H1 (cell line): ENCODE measurements around the gene DSC3. TPM values are rescaled to one million over a fixed set of nuclear protein-coding genes. Genes with fewer than 3 reads are reported as not detected.

Source experiments
- ZNF274 ChIP-seq: IDR thresholded peaks from 2 replicates; pipeline ENCODE4 v1.7.0; 2012; ENCODE audit warnings: low read length, borderline replicate concordance; ENCODE audit errors: extremely low read depth
- polyA plus RNA-seq, 7 experiments: library from polyadenylated mRNA; depleted of rRNA in 3 of 7; stranded (reverse) in 5 of 7; unstranded in 2 of 7; fragments of >200 nt in 5 of 7; fragments of 200-250 nt in 2 of 7; gene quantifications; 1 replicate in 5 of 7; 2 replicates in 1 of 7; 4 replicates in 1 of 7; pipeline versions ENCODE4 v1.2.1 to v1.2.3, GENCODE V29; 2011 to 2013; ENCODE audit warnings: missing spikeins in 2 of 7, mixed read lengths in 2 of 7
- total RNA-seq: library from RNA; stranded (reverse); fragmentation: NEBNext Ultra II Directional; extraction: Animal tissue kit (Norgen Biotek cat#: 25700); gene quantifications from 2 replicates; pipeline ENCODE4 v1.2.1, GENCODE V29; 2021

Gene DSC3
- total and polyA plus RNA-seq, 2 of the 8 experiments (the other 6 are each of a cell fraction or from before 2014, with no cell fraction given): 0.70 to 3.7 TPM

DNA sequence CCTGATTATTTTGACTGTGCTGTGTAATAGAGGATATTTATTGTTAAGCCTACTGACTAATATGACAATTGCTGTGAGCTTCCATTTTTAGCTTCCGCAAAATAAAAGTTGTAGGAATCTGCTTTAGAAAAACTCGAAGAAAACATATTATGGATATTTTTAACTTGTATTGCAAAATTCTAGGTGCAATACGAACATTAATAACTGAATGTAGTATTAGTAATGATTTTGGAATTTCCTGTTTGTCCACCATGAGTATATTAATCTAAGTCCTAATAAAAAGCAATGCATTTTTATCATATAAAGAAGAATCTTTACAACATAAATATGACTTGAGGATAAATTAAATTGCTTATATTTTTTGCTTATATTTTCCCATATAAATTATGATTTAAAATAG lies 2.4 kb upstream of the DSC3 start (continued):
- no peak for TF ChIP-seq ZNF274
- TF ChIP-seq, all 59 proteins: peak for 0
